Psoas muscle (tissue), 8 donors: ENCODE results near the gene PI4KA. TPM values are rescaled to one million over a fixed set of nuclear protein-coding genes. Genes with fewer than 3 reads are reported as not detected.
"Not testable (repeated sequence)": the region's sequence is repeated elsewhere in the genome, so short reads cannot be mapped to it uniquely, and the experiment has no call there.

Source experiments
- ATAC-seq, 4 donors: fragments of 200-7000 bp; cut with Tn5 transposase; one replicate each; pipeline ENCODE4 v1.9.1; 2020; ENCODE audit warnings: moderate library complexity in 3 of 4, mild to moderate bottlenecking in 2 of 4
- DNase-seq, 2 donors: peaks; one replicate each; pipeline ENCODE4 v3.0.0-alpha.2; 2020
- H3K27ac ChIP-seq: fragments of 200-600 bp; one replicate; pipeline ENCODE4 v1.8.0; 2022
- H3K27me3 ChIP-seq, 3 donors: fragments of 200-600 bp in 1 of 3; one replicate each; pipeline versions ENCODE4 v1.6.1 to v1.8.0; 2013 to 2022; ENCODE audit warnings: low read length in 2 of 3, mild to moderate bottlenecking in 2 of 3, moderate library complexity in 1 of 3; ENCODE audit not compliant: insufficient read depth in 3 of 3
- H3K36me3 ChIP-seq, 2 donors: fragments of 200-600 bp in 1 of 2; one replicate each; pipeline versions ENCODE4 v1.6.1 to v1.8.0; 2013 to 2022; ENCODE audit warnings: low read depth in 1 of 2, mild to moderate bottlenecking in 1 of 2, moderate library complexity in 1 of 2; ENCODE audit not compliant: insufficient read depth in 1 of 2
- H3K4me1 ChIP-seq: fragments of 200-600 bp; one replicate; pipeline ENCODE4 v1.8.0; 2022
- H3K4me3 ChIP-seq: fragments of 200-600 bp; one replicate; pipeline ENCODE4 v1.8.0; 2022; ENCODE audit warnings: mild to moderate bottlenecking
- H3K9me3 ChIP-seq: fragments of 200-600 bp; one replicate; pipeline ENCODE4 v1.8.0; 2022
- WGBS, 3 donors: extraction: QIAGEN DNeasy Blood & Tissue Kit; methylation state at CpG; one replicate each; pipeline versions ENCODE4 v1.1.6 to v1.1.7; 2013; 5-methylcytosine and 5-hydroxymethylcytosine counted together
- intact Hi-C, 2 donors: fragments of 100-400 bp; cut with DNase I; formaldehyde crosslinking; loops; one replicate each; pipeline versions ENCODE4 v1.11.0 to v1.14.2; 2022
- polyA plus RNA-seq, 3 donors: library from polyadenylated mRNA; stranded (reverse); fragments of 200-250 nt; gene quantifications; one replicate each; pipeline ENCODE4 v1.2.3, GENCODE V29; 2013
- total RNA-seq, 4 donors: library from RNA; stranded (reverse); fragmentation: NEBNext Ultra II Directional in 2 of 4; extraction: Animal tissue kit (Norgen Biotek cat#: 25700) in 2 of 4; gene quantifications; one replicate each; pipeline versions ENCODE4 v1.2.1 to v1.2.4, GENCODE V29; 2021 to 2023
- TF ChIP-seq, protein P1 (sequence below): fragments of 200-600 bp; IDR thresholded peaks from one replicate; pipeline ENCODE4 v1.8.0; 2022; ENCODE audit warnings: antibody characterized with exemption
- donor health status: healthy with polysubstance abuse.
- donor health status: DM: no; HTN: no; CAD: no; lungs with moderate emphysema.
- donor health status: Bipolar disorder and iron deficiency.
- donor health status: healthy.
- donor health status: DM: yes; HTN: yes; CAD: no.
- donor health status: DM: no; HTN: no; CAD: no.
- donor health status: DM: no; HTN: no; CAD: no.
- donor health status: DM: yes; HTN: yes; CAD: no.

Gene PI4KA
- total and polyA plus RNA-seq, 7 donors: 22.7 to 52.6 (median 41.0) TPM

DNA sequence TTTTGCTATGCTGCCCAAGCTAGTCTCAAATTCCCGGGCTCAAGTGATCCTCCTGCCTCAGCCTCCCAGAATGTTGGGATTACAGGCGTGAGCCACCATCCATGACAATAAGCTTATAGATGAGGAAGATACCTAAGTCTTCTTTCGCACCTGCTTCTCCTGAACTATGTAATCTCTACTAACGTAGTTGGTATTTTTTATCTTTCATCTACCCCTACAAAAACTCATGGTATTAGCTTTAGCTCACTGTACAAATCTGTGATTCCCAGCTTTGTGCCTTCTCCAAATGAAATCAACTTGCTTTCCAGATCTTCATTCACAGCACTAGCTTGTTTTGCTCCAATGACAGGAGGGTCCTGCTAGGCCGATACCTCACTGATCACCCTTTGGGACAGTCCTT, 36.4 kb downstream of the PI4KA start:
- Histone ChIP-seq H3K36me3 (peaks cover 0 to 81% of the 10 kb centered on the region in 2 donors), H3K27ac (no peak overlapping the region), H3K4me1 (no peaks in the 10 kb centered on the region), H3K4me3 (no peak overlapping the region), H3K27me3 (no peaks in the 10 kb centered on the region), H3K9me3 (no peaks in the 10 kb centered on the region)
- intact Hi-C loops: no loop called here
- no peak for DNase-seq
- WGBS, 3 donors: 95 to 97% (median 97%) methylated on average over 5 of the region's 5 CpGs
- TF ChIP-seq, protein P1, sequence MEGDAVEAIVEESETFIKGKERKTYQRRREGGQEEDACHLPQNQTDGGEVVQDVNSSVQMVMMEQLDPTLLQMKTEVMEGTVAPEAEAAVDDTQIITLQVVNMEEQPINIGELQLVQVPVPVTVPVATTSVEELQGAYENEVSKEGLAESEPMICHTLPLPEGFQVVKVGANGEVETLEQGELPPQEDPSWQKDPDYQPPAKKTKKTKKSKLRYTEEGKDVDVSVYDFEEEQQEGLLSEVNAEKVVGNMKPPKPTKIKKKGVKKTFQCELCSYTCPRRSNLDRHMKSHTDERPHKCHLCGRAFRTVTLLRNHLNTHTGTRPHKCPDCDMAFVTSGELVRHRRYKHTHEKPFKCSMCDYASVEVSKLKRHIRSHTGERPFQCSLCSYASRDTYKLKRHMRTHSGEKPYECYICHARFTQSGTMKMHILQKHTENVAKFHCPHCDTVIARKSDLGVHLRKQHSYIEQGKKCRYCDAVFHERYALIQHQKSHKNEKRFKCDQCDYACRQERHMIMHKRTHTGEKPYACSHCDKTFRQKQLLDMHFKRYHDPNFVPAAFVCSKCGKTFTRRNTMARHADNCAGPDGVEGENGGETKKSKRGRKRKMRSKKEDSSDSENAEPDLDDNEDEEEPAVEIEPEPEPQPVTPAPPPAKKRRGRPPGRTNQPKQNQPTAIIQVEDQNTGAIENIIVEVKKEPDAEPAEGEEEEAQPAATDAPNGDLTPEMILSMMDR: no peak
- no peak for ATAC-seq

- intact Hi-C loops, H3K4me3 ChIP-seq, H3K27ac ChIP-seq, H3K27me3 ChIP-seq, H3K4me1 ChIP-seq, ATAC-seq, DNase-seq, H3K9me3 ChIP-seq: not testable (repeated sequence)
- H3K36me3 ChIP-seq: peaks cover 0 to 85% of the 10 kb centered on the region in 2 donors
- 98% methylated on average over 8 of the region's 8 CpGs for whole genome bisulfite sequencing, 3 donors
Observed at GRCh38 chr22:20821717-20822239, 36.8 kb downstream of the PI4KA start.

DNA sequence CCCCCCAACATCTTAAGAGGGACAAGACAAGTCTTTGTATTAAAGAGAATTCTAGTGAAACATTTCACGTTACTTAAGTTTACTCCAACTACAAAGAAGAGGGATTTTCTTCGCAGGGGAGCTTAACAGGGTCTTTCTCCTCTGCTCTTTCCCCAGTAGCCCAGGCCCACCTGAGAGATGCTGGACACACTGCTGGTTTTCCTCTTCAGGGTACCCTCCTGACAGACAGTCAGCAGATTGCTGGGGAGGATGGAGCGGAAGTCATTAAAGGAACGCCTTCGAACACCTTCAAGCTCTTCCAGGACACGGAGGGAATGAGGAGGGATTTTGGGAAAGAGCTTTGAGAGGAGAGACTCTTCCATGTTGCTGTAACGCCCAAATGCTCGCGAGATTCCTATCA, 39.1 kb downstream of the PI4KA start:
- TF ChIP-seq, protein P1: no peak
- intact Hi-C loops: no loop called here
- Histone ChIP-seq H3K27ac (no peak overlapping the region), H3K36me3 (peaks cover 0 to 88% of the 10 kb centered on the region in 2 donors), H3K4me3 (no peak overlapping the region), H3K9me3 (no peaks in the 10 kb centered on the region), H3K27me3 (no peaks in the 10 kb centered on the region), H3K4me1 (no peaks in the 10 kb centered on the region)
- WGBS, 3 donors: 94 to 95% (median 95%) methylated on average over 9 of the region's 9 CpGs
- no peak for DNase-seq
- no peak for ATAC-seq

GRCh38 chr22:20818471-20818870, 40.1 kb downstream of the PI4KA start:
- intact Hi-C loops: no loop called here
- H3K4me3 ChIP-seq: no peak overlapping the region
- peaks cover 0 to 88% of the 10 kb centered on the region in 2 donors for H3K36me3 ChIP-seq

GRCh38 chr22:20816559-20816958, 42.1 kb downstream of the PI4KA start:
- ATAC-seq: no peak
- intact Hi-C loops: no loop called here

More at GRCh38 chr22:20818471-20818870, 40.1 kb downstream of the PI4KA start:
- Histone ChIP-seq H3K27me3 (no peaks in the 10 kb centered on the region), H3K4me1 (no peaks in the 10 kb centered on the region), H3K9me3 (no peaks in the 10 kb centered on the region), H3K27ac (no peak overlapping the region)
- DNase-seq (no peak), ATAC-seq (no peak)
- TF ChIP-seq, protein P1: no peak
- 91 to 93% (median 93%) methylated on average over 3 of the region's 3 CpGs for WGBS, 3 donors

More at GRCh38 chr22:20816559-20816958, 42.1 kb downstream of the PI4KA start:
- no peak for DNase-seq
- Histone ChIP-seq H3K27ac (no peak overlapping the region), H3K27me3 (no peaks in the 10 kb centered on the region), H3K4me3 (no peak overlapping the region), H3K9me3 (no peaks in the 10 kb centered on the region), H3K4me1 (no peaks in the 10 kb centered on the region), H3K36me3 (peaks cover 3 to 94% of the 10 kb centered on the region in 2 donors)
- TF ChIP-seq, protein P1: no peak
- WGBS, 3 donors: 95 to 98% (median 96%) methylated on average over 6 of the region's 6 CpGs
